ENCODE data around the gene DGCR8.

The DGCR8 gene

GRCh38 chr22:20115691-20116375, 35.8 kb downstream of the DGCR8 start, which contains the start of gene RANBP1:
TSS of gene RANBP1 (plus strand) at chr22:20116104. CDS start at chr22:20116185, 81 bp downstream.
- H3K27ac ChIP-seq (ENCODE audit: low read depth, low read length), result no peak within 1 kb of the TSS
- WGBS (ENCODE audit: extremely low coverage, insufficient coverage, low lambda C conversion rate), result no CpG with 5 or more reads among the region's 30 CpGs
- peak within 1 kb of the TSS; percentile 17 for H3K4ac ChIP-seq (ENCODE audit: low read depth, low read length)
- H3K4me3 ChIP-seq (ENCODE audit: low read length), result peak within 1 kb of the TSS; percentile 91
- H3K18ac ChIP-seq (ENCODE audit: low read length), result no peak within 1 kb of the TSS
- no peak for DNase-seq
- no peak within 1 kb of the TSS for H2BK5ac ChIP-seq (ENCODE audit: low read length)
- H3K23ac ChIP-seq (ENCODE audit: low read length), result peak within 1 kb of the TSS; percentile 24
- H2AK5ac ChIP-seq (ENCODE audit: low read length), result peak within 1 kb of the TSS; percentile 93
- peak within 1 kb of the TSS; percentile 78 for H3K4me2 ChIP-seq (ENCODE audit: low read length)
- H3K56ac ChIP-seq (ENCODE audit: low read length), result peak within 1 kb of the TSS; percentile 98
- peaks cover 17% of the 10 kb centered on the region for H3K79me1 ChIP-seq (ENCODE audit: low read length)
- H3K9ac ChIP-seq (ENCODE audit: low read length), result peak within 1 kb of the TSS; percentile 97
- H3K27me3 ChIP-seq (ENCODE audit: insufficient read depth, low read length, poor library complexity), result no peaks in the 10 kb centered on the region
- peaks cover 46% of the 10 kb centered on the region for H3K79me2 ChIP-seq (ENCODE audit: control insufficient read depth, insufficient read depth, low read length)
- H2BK15ac ChIP-seq (replicated peaks; ENCODE audit: low read depth), result no peak within 1 kb of the TSS
- H3K4me1 ChIP-seq (ENCODE audit: control insufficient read depth, low read depth, low read length), result peaks cover 2% of the 10 kb centered on the region
- no peak within 1 kb of the TSS for H4K5ac ChIP-seq (ENCODE audit: low read length)
- H4K8ac ChIP-seq (ENCODE audit: low read depth, low read length), result no peak within 1 kb of the TSS
- H3K36me3 ChIP-seq (ENCODE audit: control insufficient read depth, insufficient read depth, low read length), result peaks cover 23% of the 10 kb centered on the region
- H2BK120ac ChIP-seq (ENCODE audit: low read depth, low read length), result no peak within 1 kb of the TSS

- Histone ChIP-seq H4K5ac (ENCODE audit: low read length) (no peak overlapping the region), H2BK120ac (ENCODE audit: low read depth, low read length) (no peak overlapping the region), H3K18ac (ENCODE audit: low read length) (no peak overlapping the region), H2BK5ac (ENCODE audit: low read length) (no peak overlapping the region), H3K36me3 (ENCODE audit: control insufficient read depth, insufficient read depth, low read length) (peaks cover 21% of the 10 kb centered on the region), H3K9ac (ENCODE audit: low read length) (peak overlapping the region; percentile 97), H3K27me3 (ENCODE audit: insufficient read depth, low read length, poor library complexity) (no peaks in the 10 kb centered on the region), H3K27ac (ENCODE audit: low read depth, low read length) (no peak overlapping the region), H2AK5ac (ENCODE audit: low read length) (peak overlapping the region; percentile 93), H3K56ac (ENCODE audit: low read length) (peak overlapping the region; percentile 98), H3K79me2 (ENCODE audit: control insufficient read depth, insufficient read depth, low read length) (peaks cover 51% of the 10 kb centered on the region), H3K4ac (ENCODE audit: low read depth, low read length) (peak overlapping the region; percentile 17), H3K4me3 (ENCODE audit: low read length) (peak overlapping the region; percentile 91), H3K23ac (ENCODE audit: low read length) (peak overlapping the region; percentile 24), H3K4me2 (ENCODE audit: low read length) (peak overlapping the region; percentile 78), H4K8ac (ENCODE audit: low read depth, low read length) (no peak overlapping the region), H3K79me1 (ENCODE audit: low read length) (peaks cover 17% of the 10 kb centered on the region), H3K4me1 (ENCODE audit: control insufficient read depth, low read depth, low read length) (peaks cover 2% of the 10 kb centered on the region), H2BK15ac (replicated peaks; ENCODE audit: low read depth) (no peak overlapping the region)
- no CpG with 5 or more reads among the region's 27 CpGs for WGBS (ENCODE audit: extremely low coverage, insufficient coverage, low lambda C conversion rate)
- DNase-seq, result no peak
Observed at GRCh38 chr22:20116376-20116950, 36.4 kb downstream of the DGCR8 start.

- peak within 1 kb of the TSS; percentile 90 for H3K4ac ChIP-seq (ENCODE audit: low read depth, low read length)
- H4K5ac ChIP-seq (ENCODE audit: low read length), result no peak within 1 kb of the TSS
- H3K36me3 ChIP-seq (ENCODE audit: control insufficient read depth, insufficient read depth, low read length), result peaks cover 22% of the 10 kb centered on the region
- H3K4me1 ChIP-seq (ENCODE audit: control insufficient read depth, low read depth, low read length), result peaks cover 2% of the 10 kb centered on the region
- peak within 1 kb of the TSS; percentile 89 for H3K18ac ChIP-seq (ENCODE audit: low read length)
- peak within 1 kb of the TSS; percentile 45 for H2BK5ac ChIP-seq (ENCODE audit: low read length)
- no CpG with 5 or more reads among the region's 88 CpGs for whole genome bisulfite sequencing (ENCODE audit: extremely low coverage, insufficient coverage, low lambda C conversion rate)
- H3K27me3 ChIP-seq (ENCODE audit: insufficient read depth, low read length, poor library complexity), result no peaks in the 10 kb centered on the region
- H3K56ac ChIP-seq (ENCODE audit: low read length), result peak within 1 kb of the TSS; percentile 99
- H2AK5ac ChIP-seq (ENCODE audit: low read length), result peak within 1 kb of the TSS; percentile 93
- peaks cover 19% of the 10 kb centered on the region for H3K79me1 ChIP-seq (ENCODE audit: low read length)
- H3K9ac ChIP-seq (ENCODE audit: low read length), result peak within 1 kb of the TSS; percentile 100
- peaks cover 58% of the 10 kb centered on the region for H3K79me2 ChIP-seq (ENCODE audit: control insufficient read depth, insufficient read depth, low read length)
- peak within 1 kb of the TSS; percentile 89 for H3K23ac ChIP-seq (ENCODE audit: low read length)
- peak within 1 kb of the TSS; percentile 16 for H2BK120ac ChIP-seq (ENCODE audit: low read depth, low read length)
- H4K8ac ChIP-seq (ENCODE audit: low read depth, low read length), result peak within 1 kb of the TSS; percentile 59
- peak within 1 kb of the TSS; percentile 99 for H3K4me3 ChIP-seq (ENCODE audit: low read length)
- peak within 1 kb of the TSS; percentile 88 for H3K4me2 ChIP-seq (ENCODE audit: low read length)
- H2BK15ac ChIP-seq (replicated peaks; ENCODE audit: low read depth), result no peak within 1 kb of the TSS
- peak within 1 kb of the TSS; percentile 52 for H3K27ac ChIP-seq (ENCODE audit: low read depth, low read length)
- DNase-seq, result peak; percentile 99
Observed at GRCh38 chr22:20116951-20117632, 37.1 kb downstream of the DGCR8 start, which contains the start of gene TRMT2A. TSS of gene TRMT2A (minus strand) at chr22:20117226. CDS start at chr22:20116906, 320 bp downstream.

- peak overlapping the region; percentile 59 for H4K8ac ChIP-seq (ENCODE audit: low read depth, low read length)
- peak overlapping the region; percentile 16 for H2BK120ac ChIP-seq (ENCODE audit: low read depth, low read length)
- peaks cover 22% of the 10 kb centered on the region for H3K79me1 ChIP-seq (ENCODE audit: low read length)
- WGBS (ENCODE audit: extremely low coverage, insufficient coverage, low lambda C conversion rate), result no CpG with 5 or more reads among the region's 66 CpGs
- H3K18ac ChIP-seq (ENCODE audit: low read length), result peak overlapping the region; percentile 89
- H3K27ac ChIP-seq (ENCODE audit: low read depth, low read length), result peak overlapping the region; percentile 52
- peaks cover 24% of the 10 kb centered on the region for H3K36me3 ChIP-seq (ENCODE audit: control insufficient read depth, insufficient read depth, low read length)
- H3K79me2 ChIP-seq (ENCODE audit: control insufficient read depth, insufficient read depth, low read length), result peaks cover 64% of the 10 kb centered on the region
- H2BK15ac ChIP-seq (replicated peaks; ENCODE audit: low read depth), result no peak overlapping the region
- H3K56ac ChIP-seq (ENCODE audit: low read length), result peak overlapping the region; percentile 99
- H3K4me3 ChIP-seq (ENCODE audit: low read length), result peak overlapping the region; percentile 99
- H2BK5ac ChIP-seq (ENCODE audit: low read length), result peak overlapping the region; percentile 45
- H2AK5ac ChIP-seq (ENCODE audit: low read length), result peak overlapping the region; percentile 65
- H3K4me2 ChIP-seq (ENCODE audit: low read length), result peak overlapping the region; percentile 88
- no peaks in the 10 kb centered on the region for H3K27me3 ChIP-seq (ENCODE audit: insufficient read depth, low read length, poor library complexity)
- H3K4me1 ChIP-seq (ENCODE audit: control insufficient read depth, low read depth, low read length), result peaks cover 2% of the 10 kb centered on the region
- peak overlapping the region; percentile 100 for H3K9ac ChIP-seq (ENCODE audit: low read length)
- H4K5ac ChIP-seq (ENCODE audit: low read length), result peak overlapping the region; percentile 21
- DNase-seq, result peak; percentile 21
- H3K23ac ChIP-seq (ENCODE audit: low read length), result peak overlapping the region; percentile 89
- H3K4ac ChIP-seq (ENCODE audit: low read depth, low read length), result peak overlapping the region; percentile 90
Observed at GRCh38 chr22:20117633-20118299, 37.7 kb downstream of the DGCR8 start.

- no peak overlapping the region for H2BK120ac ChIP-seq (ENCODE audit: low read depth, low read length)
- H3K56ac ChIP-seq (ENCODE audit: low read length), result peak overlapping the region; percentile 99
- H4K8ac ChIP-seq (ENCODE audit: low read depth, low read length), result no peak overlapping the region
- H2BK5ac ChIP-seq (ENCODE audit: low read length), result no peak overlapping the region
- peak overlapping the region; percentile 90 for H3K4ac ChIP-seq (ENCODE audit: low read depth, low read length)
- H3K18ac ChIP-seq (ENCODE audit: low read length), result peak overlapping the region; percentile 89
- peak overlapping the region; percentile 99 for H3K4me3 ChIP-seq (ENCODE audit: low read length)
- H2BK15ac ChIP-seq (replicated peaks; ENCODE audit: low read depth), result no peak overlapping the region
- H3K4me1 ChIP-seq (ENCODE audit: control insufficient read depth, low read depth, low read length), result peaks cover 2% of the 10 kb centered on the region
- peak overlapping the region; percentile 21 for H4K5ac ChIP-seq (ENCODE audit: low read length)
- H3K23ac ChIP-seq (ENCODE audit: low read length), result peak overlapping the region; percentile 89
- H2AK5ac ChIP-seq (ENCODE audit: low read length), result no peak overlapping the region
- no peaks in the 10 kb centered on the region for H3K27me3 ChIP-seq (ENCODE audit: insufficient read depth, low read length, poor library complexity)
- peaks cover 69% of the 10 kb centered on the region for H3K79me2 ChIP-seq (ENCODE audit: control insufficient read depth, insufficient read depth, low read length)
- H3K27ac ChIP-seq (ENCODE audit: low read depth, low read length), result no peak overlapping the region
- H3K79me1 ChIP-seq (ENCODE audit: low read length), result peaks cover 22% of the 10 kb centered on the region
- peaks cover 22% of the 10 kb centered on the region for H3K36me3 ChIP-seq (ENCODE audit: control insufficient read depth, insufficient read depth, low read length)
- no peak for DNase-seq
- WGBS (ENCODE audit: extremely low coverage, insufficient coverage, low lambda C conversion rate), result no CpG with 5 or more reads among the region's 8 CpGs
- peak overlapping the region; percentile 100 for H3K9ac ChIP-seq (ENCODE audit: low read length)
- H3K4me2 ChIP-seq (ENCODE audit: low read length), result peak overlapping the region; percentile 88
Observed at GRCh38 chr22:20118300-20119020, 38.4 kb downstream of the DGCR8 start.

Measured in mesendoderm (in vitro differentiated cells).